K562 (cell line): ENCODE measurements around the gene OBSCN. TPM values are rescaled to one million over a fixed set of nuclear protein-coding genes. Genes with fewer than 3 reads are reported as not detected.

ENCODE experiments used
- ARHGAP35 ChIP-seq: fragments of 450-650 bp; IDR thresholded peaks from 2 replicates; pipeline ENCODE4 v1.6.1; 2018; ENCODE audit not compliant: partially characterized antibody
- CBX2 ChIP-seq: fragments of 200-600 bp; sonication (generic); IDR thresholded peaks from one replicate; pipeline ENCODE4 v1.6.1; 2012; ENCODE audit warnings: mild to moderate bottlenecking, low read length, inconsistent platforms; ENCODE audit not compliant: insufficient read depth, poor library complexity, severe bottlenecking
- CUX1 ChIP-seq: fragments of 200-800 bp; sonication (Bioruptor generic); IDR thresholded peaks from 2 replicates; pipeline ENCODE4 v1.6.1; 2016; ENCODE audit warnings: missing genetic modification characterization, missing compliant biosample characterization
- HBP1 ChIP-seq: fragments of 450-650 bp; formaldehyde crosslinking; IDR thresholded peaks from 2 replicates; pipeline ENCODE4 v1.4.0; 2022; ENCODE audit warnings: missing genetic modification characterization
- HNRNPH1 ChIP-seq: fragments of 200-400 bp; formaldehyde crosslinking; optimal IDR thresholded peaks from 2 replicates; pipeline ENCODE3; 2017; ENCODE audit warnings: low read depth, mild to moderate bottlenecking, low read length, moderate library complexity
- JUNB ChIP-seq: fragments of 450-650 bp; formaldehyde crosslinking; conservative IDR thresholded peaks from 2 replicates; pipeline ENCODE4 v1.4.0; 2020; ENCODE audit warnings: mild to moderate bottlenecking
- KLF13 ChIP-seq: fragments of 450-650 bp; IDR thresholded peaks from 2 replicates; pipeline ENCODE4 v1.6.1; 2016; ENCODE audit warnings: missing genetic modification characterization, low read depth, mild to moderate bottlenecking, missing compliant biosample characterization, moderate library complexity, borderline replicate concordance
- MLX ChIP-seq, 2 experiments: fragments of 450-650 bp in 1 of 2; sonication (generic) in 1 of 2; formaldehyde crosslinking; conservative IDR thresholded peaks; 2 replicates each; pipeline versions ENCODE4 v1.4.0 to v1.8.1; 2020 to 2022; ENCODE audit warnings: mild to moderate bottlenecking in 1 of 2, missing genetic modification reagents in 1 of 2
- PTTG1 ChIP-seq: fragments of 450-650 bp; IDR thresholded peaks from 2 replicates; pipeline ENCODE4 v1.6.1; 2016; ENCODE audit warnings: low read depth, mild to moderate bottlenecking, missing genetic modification characterization, missing compliant biosample characterization
- STAT5A ChIP-seq: IDR thresholded peaks from 2 replicates; pipeline ENCODE4 v1.6.1; 2012; ENCODE audit warnings: low read length, inconsistent platforms, borderline replicate concordance
- ZKSCAN3 ChIP-seq: fragments of 250-450 bp; sonication (Bioruptor Pico); IDR thresholded peaks from 2 replicates; pipeline ENCODE4 v1.4.0; 2020
- ZNF609 ChIP-seq: sonication (generic); formaldehyde crosslinking; IDR thresholded peaks from 2 replicates; pipeline ENCODE4 v1.8.1; 2023; ENCODE audit warnings: missing genetic modification reagents, mild to moderate bottlenecking, borderline replicate concordance
- ZSCAN32 ChIP-seq: fragments of 450-650 bp; formaldehyde crosslinking; IDR thresholded peaks from 2 replicates; pipeline ENCODE4 v1.4.0; 2020; ENCODE audit warnings: mild to moderate bottlenecking, moderate library complexity
- polyA plus RNA-seq, 8 experiments: library from polyadenylated mRNA; depleted of rRNA in 4 of 8; stranded (reverse) in 5 of 8; unstranded in 3 of 8; fragments of >200 nt; fragmentation: Nextera tagmentation in 2 of 8; fragmentation: Illumina TruSeq in 1 of 8; extraction: Ambion mirVana in 2 of 8; extraction: Trizol in 1 of 8; gene quantifications; 2 replicates each; pipeline versions ENCODE4 v1.2.1 to v1.2.3, GENCODE V29; 2011 to 2014; ENCODE audit warnings: inconsistent platforms in 1 of 8, missing spikeins in 1 of 8
- total RNA-seq, 7 experiments: library from RNA; depleted of rRNA in 6 of 7; stranded (reverse); fragments of >200 nt in 6 of 7; fragmentation: Illumina TruSeq in 2 of 7; extraction: Trizol in 2 of 7; gene quantifications; 2 replicates each; pipeline versions ENCODE4 v1.2.1 to v1.2.3, GENCODE V29; 2011 to 2021; ENCODE audit warnings: low replicate concordance in 1 of 7

Gene OBSCN
- total and polyA plus RNA-seq, 9 of the 15 experiments (the other 6 are each of a cell fraction or from before 2014, with no cell fraction given): 0.18 to 19.7 (median 3.6) TPM

- TF ChIP-seq ZNF609: no peak
- TF ChIP-seq HBP1 (CRISPR knock-in tag): no peak
- TF ChIP-seq STAT5A: peak; percentile 89
- TF ChIP-seq ARHGAP35: no peak
- TF ChIP-seq ZKSCAN3: no peak
- TF ChIP-seq ZSCAN32 (CRISPR knock-in tag): no peak
- 0 out of 2 replicates have a peak, but pooled peaks have one; percentile 29 for TF ChIP-seq KLF13
- TF ChIP-seq PTTG1: no peak
- no peak for TF ChIP-seq JUNB (CRISPR knock-in tag)
- TF ChIP-seq CBX2: no peak
- no peak for TF ChIP-seq MLX (CRISPR knock-in tag; conservative IDR thresholded peaks at IDR 0.05)
- TF ChIP-seq CUX1 (CRISPR knock-in tag): 0 out of 2 replicates have a peak, but pooled peaks have one; percentile 79
- TF ChIP-seq HNRNPH1: no peak
Measured at GRCh38 chr1:228417483-228418203, 209.8 kb downstream of the OBSCN start (continued).
